RCC 7860 (cell line): ENCODE results near the gene LRIG3.
"Not testable (repeated sequence)": the region's sequence is repeated elsewhere in the genome, so short reads cannot be mapped to it uniquely, and the experiment has no call there.

ENCODE experiments used
- DNase-seq: peaks from one replicate; pipeline ENCODE4 v3.0.0-alpha.2; 2015; ENCODE audit warnings: low spot score
- FAIRE-seq: peaks from 2 replicates; lab custom pipeline; 2012; peaks lifted over from hg19 to GRCh38; lab: Jason Lieb, UNC

LRIG3 gene

GRCh38 chr12:58860056-58860787 is 60.1 kb downstream of the LRIG3 start:
- DNase-seq (no peak), FAIRE-seq (no peak)

GRCh38 chr12:58858030-58858429 is 62.3 kb downstream of the LRIG3 start:
- DNase-seq (no peak), FAIRE-seq (no peak)

GRCh38 chr12:58857206-58857605 is 63.1 kb downstream of the LRIG3 start:
- DNase-seq, FAIRE-seq: not testable (repeated sequence)

- DNase-seq, FAIRE-seq: not testable (repeated sequence)
Measured at GRCh38 chr12:58855630-58856029, 64.7 kb downstream of the LRIG3 start.

- DNase-seq (no peak), FAIRE-seq (no peak)
Measured at GRCh38 chr12:58850826-58851225, 69.5 kb downstream of the LRIG3 start.

- FAIRE-seq (no peak), DNase-seq (no peak)
Measured at GRCh38 chr12:58847901-58848600, 72.3 kb downstream of the LRIG3 start.

GRCh38 chr12:58844161-58844560 is 76.1 kb downstream of the LRIG3 start:
- DNase-seq: no peak
- FAIRE-seq: no peak

GRCh38 chr12:58841058-58841798 is 79.1 kb downstream of the LRIG3 start:
- no peak for DNase-seq
- FAIRE-seq: no peak

- no peak for DNase-seq
Measured at GRCh38 chr12:58833853-58834252, 86.5 kb downstream of the LRIG3 start.

GRCh38 chr12:58832920-58833319 is 87.4 kb downstream of the LRIG3 start:
- DNase-seq (no peak), FAIRE-seq (no peak)

More at GRCh38 chr12:58833853-58834252, 86.5 kb downstream of the LRIG3 start:
- FAIRE-seq: no peak
